H1 (cell line): ENCODE data around the gene GUCY1A2. TPM values are rescaled to one million over a fixed set of nuclear protein-coding genes. Genes with fewer than 3 reads are reported as not detected.

Source experiments
- CTCF ChIA-PET: fragments of 300-600 bp; sonication (Branson Sonifier 250); formaldehyde crosslinking; loops from one replicate; lab custom pipeline; 2021; ENCODE audit not compliant: partially characterized antibody; lab: Charles Lee
- POLR2A ChIA-PET: fragments of 300-600 bp; sonication (Branson Sonifier 250); formaldehyde crosslinking; loops from one replicate; lab custom pipeline; 2021; ENCODE audit warnings: inconsistent platforms; ENCODE audit not compliant: partially characterized antibody; lab: Charles Lee
- DNase-seq, 2 experiments: peaks; one replicate each; pipeline versions ENCODE4 v3.0.0 to v3.0.0-alpha.2; 2010 to 2022; ENCODE audit warnings: low spot score in 2 of 2, low read depth in 1 of 2, mixed read lengths in 1 of 2
- FAIRE-seq: peaks from 2 replicates; lab custom pipeline; 2011; peaks lifted over from hg19 to GRCh38; lab: Jason Lieb, UNC
- H2AFZ ChIP-seq: 2 replicates; pipeline ENCODE4 v1.8.1; 2012; ENCODE audit warnings: low read length, inconsistent platforms
- H2AK5ac ChIP-seq: 2 replicates; pipeline ENCODE4 v1.6.1; 2013; ENCODE audit warnings: low read depth, low read length
- H2BK120ac ChIP-seq: replicated peaks from 2 replicates; pipeline ENCODE3; 2013; ENCODE audit warnings: low read depth, low read length, inconsistent platforms
- H2BK12ac ChIP-seq: 2 replicates; pipeline ENCODE4 v1.6.1; 2013; ENCODE audit warnings: low read depth, low read length
- H2BK15ac ChIP-seq: 2 replicates; pipeline ENCODE4 v1.6.1; 2013; ENCODE audit warnings: low read length
- H2BK20ac ChIP-seq: 2 replicates; pipeline ENCODE4 v1.6.1; 2013; ENCODE audit warnings: low read length
- H2BK5ac ChIP-seq: 2 replicates; pipeline ENCODE4 v1.6.1; 2013; ENCODE audit warnings: low read depth, low read length
- H3K14ac ChIP-seq: 2 replicates; pipeline ENCODE4 v1.6.1; 2013; ENCODE audit warnings: inconsistent platforms; ENCODE audit not compliant: insufficient read length
- H3K18ac ChIP-seq: 2 replicates; pipeline ENCODE4 v1.6.1; 2013; ENCODE audit warnings: low read length; ENCODE audit errors: extremely low read depth
- H3K23ac ChIP-seq: 2 replicates; pipeline ENCODE4 v1.6.1; 2013; ENCODE audit warnings: inconsistent platforms; ENCODE audit not compliant: insufficient read length
- H3K23me2 ChIP-seq: 2 replicates; pipeline ENCODE4 v1.6.1; 2013; ENCODE audit warnings: low read depth, low read length
- H3K27ac ChIP-seq: 2 replicates; pipeline ENCODE4 v1.6.1; 2011; ENCODE audit warnings: low read depth, low read length, inconsistent platforms
- H3K27me3 ChIP-seq, 4 experiments: replicated peaks in 1 of 4; 1 replicate in 1 of 4; 2 replicates in 3 of 4; pipeline versions ENCODE4 v1.6.1 to v1.8.1; 2011 to 2013; ENCODE audit warnings: low read length in 3 of 4, mild to moderate bottlenecking in 3 of 4, inconsistent platforms in 2 of 4, mixed read lengths in 2 of 4, moderate library complexity in 1 of 4; ENCODE audit not compliant: control insufficient read depth in 3 of 4, insufficient read depth in 3 of 4; ENCODE audit errors: extremely low read depth in 1 of 4
- H3K36me3 ChIP-seq, 4 experiments: 2 replicates each; pipeline versions ENCODE4 v1.6.1 to v1.8.1; 2011 to 2013; ENCODE audit warnings: mild to moderate bottlenecking in 4 of 4, low read length in 3 of 4, moderate library complexity in 2 of 4, control low read depth in 1 of 4, inconsistent platforms in 1 of 4; ENCODE audit not compliant: insufficient read depth in 4 of 4, control insufficient read depth in 2 of 4
- H3K4ac ChIP-seq: replicated peaks from 2 replicates; pipeline ENCODE3; 2013; ENCODE audit warnings: low read length, low read depth, mixed read lengths, inconsistent platforms; ENCODE audit not compliant: insufficient read length
- H3K4me1 ChIP-seq, 4 experiments: replicated peaks in 1 of 4; 1 replicate in 1 of 4; 2 replicates in 3 of 4; pipeline versions ENCODE4 v1.6.1 to v1.8.1; 2011 to 2013; ENCODE audit warnings: low read length in 3 of 4, inconsistent platforms in 2 of 4, mixed read lengths in 1 of 4; ENCODE audit not compliant: insufficient read depth in 4 of 4, control insufficient read depth in 3 of 4
- H3K4me2 ChIP-seq, 2 experiments: 2 replicates each; pipeline versions ENCODE4 v1.6.1 to v1.8.1; 2011 to 2013; ENCODE audit warnings: low read depth in 2 of 2, low read length in 2 of 2, control low read depth in 1 of 2, inconsistent platforms in 1 of 2, mild to moderate bottlenecking in 1 of 2; ENCODE audit not compliant: insufficient read depth in 1 of 2
- H3K4me3 ChIP-seq, 4 experiments: fragments of 200-600, 300-600 bp in 1 of 4; sonication (generic), shearing (Covaris generic), sonication (Bioruptor Twin) in 1 of 4; 2 replicates each; pipeline versions ENCODE4 v1.5.1 to v1.8.1; 2011 to 2016; ENCODE audit warnings: low read length in 4 of 4, low read depth in 3 of 4, control low read depth in 2 of 4, inconsistent platforms in 2 of 4, mild to moderate bottlenecking in 2 of 4, mixed read lengths in 1 of 4, moderate library complexity in 1 of 4; ENCODE audit not compliant: insufficient read depth in 2 of 4; ENCODE audit errors: extremely low read depth in 1 of 4
- H3K56ac ChIP-seq: replicated peaks from 2 replicates; pipeline ENCODE3; 2013; ENCODE audit warnings: low read depth, mild to moderate bottlenecking, mixed read lengths, low read length, inconsistent platforms; ENCODE audit not compliant: insufficient read length
- H3K79me1 ChIP-seq: 2 replicates; pipeline ENCODE4 v1.6.1; 2013; ENCODE audit warnings: low read depth, low read length, control low read depth
- H3K79me2 ChIP-seq, 2 experiments: 2 replicates each; pipeline versions ENCODE4 v1.6.1 to v1.8.1; 2012 to 2013; ENCODE audit warnings: low read length in 2 of 2, mild to moderate bottlenecking in 2 of 2, inconsistent platforms in 1 of 2; ENCODE audit not compliant: insufficient read depth in 2 of 2, control insufficient read depth in 1 of 2
- H3K9ac ChIP-seq, 4 experiments: replicated peaks in 1 of 4; 1 replicate in 1 of 4; 2 replicates in 3 of 4; pipeline versions ENCODE4 v1.6.1 to v1.8.1; 2011 to 2013; ENCODE audit warnings: low read depth in 3 of 4, low read length in 3 of 4, control low read depth in 2 of 4, mild to moderate bottlenecking in 2 of 4, moderate library complexity in 2 of 4, inconsistent platforms in 1 of 4; ENCODE audit errors: extremely low read depth in 1 of 4
- H3K9me3 ChIP-seq, 2 experiments: 2 replicates each; pipeline versions ENCODE4 v1.6.1 to v1.8.1; 2012 to 2013; ENCODE audit warnings: mild to moderate bottlenecking in 2 of 2, moderate library complexity in 2 of 2, control low read depth in 1 of 2, inconsistent platforms in 1 of 2, low read depth in 1 of 2, low read length in 1 of 2, mixed read lengths in 1 of 2; ENCODE audit not compliant: insufficient read depth in 2 of 2
- H4K20me1 ChIP-seq, 2 experiments: replicated peaks in 1 of 2; 2 replicates each; pipeline versions ENCODE3 to v1.8.1; 2011 to 2013; ENCODE audit warnings: inconsistent platforms in 2 of 2, low read length in 2 of 2, mild to moderate bottlenecking in 1 of 2; ENCODE audit not compliant: insufficient read depth in 2 of 2, control insufficient read depth in 1 of 2
- H4K5ac ChIP-seq: 2 replicates; pipeline ENCODE4 v1.6.1; 2013; ENCODE audit warnings: low read length, low read depth, mixed read lengths, inconsistent platforms; ENCODE audit not compliant: insufficient read length
- H4K8ac ChIP-seq: 2 replicates; pipeline ENCODE4 v1.8.0; 2013; ENCODE audit warnings: mild to moderate bottlenecking, moderate library complexity, low read length, inconsistent platforms; ENCODE audit not compliant: insufficient read depth; ENCODE audit errors: extremely low read depth
- H4K91ac ChIP-seq: replicated peaks from 2 replicates; pipeline ENCODE3; 2013; ENCODE audit warnings: low read length, mixed read lengths, inconsistent platforms; ENCODE audit not compliant: insufficient read length
- JUN ChIP-seq: IDR thresholded peaks from 2 replicates; pipeline ENCODE4 v1.6.1; 2011; ENCODE audit warnings: low read depth, mild to moderate bottlenecking, improper control_type of control experiment, low read length
- KDM4A ChIP-seq: IDR thresholded peaks from one replicate; pipeline ENCODE4 v1.7.1; 2012; ENCODE audit warnings: low read depth, mild to moderate bottlenecking, moderate library complexity, low read length, inconsistent platforms; ENCODE audit not compliant: severe bottlenecking
- SIX5 ChIP-seq: IDR thresholded peaks from 2 replicates; pipeline ENCODE4 v1.6.1; 2011; ENCODE audit warnings: mild to moderate bottlenecking, low read depth, low read length
- SP1 ChIP-seq: IDR thresholded peaks from 2 replicates; pipeline ENCODE4 v1.6.1; 2011; ENCODE audit warnings: low read depth, low read length
- polyA plus RNA-seq, 7 experiments: library from polyadenylated mRNA; depleted of rRNA in 3 of 7; stranded (reverse) in 5 of 7; unstranded in 2 of 7; fragments of >200 nt in 5 of 7; fragments of 200-250 nt in 2 of 7; gene quantifications; 1 replicate in 5 of 7; 2 replicates in 1 of 7; 4 replicates in 1 of 7; pipeline versions ENCODE4 v1.2.1 to v1.2.3, GENCODE V29; 2011 to 2013; ENCODE audit warnings: missing spikeins in 2 of 7, mixed read lengths in 2 of 7
- total RNA-seq: library from RNA; stranded (reverse); fragmentation: NEBNext Ultra II Directional; extraction: Animal tissue kit (Norgen Biotek cat#: 25700); gene quantifications from 2 replicates; pipeline ENCODE4 v1.2.1, GENCODE V29; 2021

GUCY1A2 gene
- total and polyA plus RNA-seq, 2 of the 8 experiments (the other 6 are each of a cell fraction or from before 2014, with no cell fraction given) = 0.11 to 1.9 TPM

GRCh38 chr11:106848526-106848925, 169.8 kb downstream of the GUCY1A2 start:
- no peaks in the 10 kb centered on the region for H3K36me3 ChIP-seq
- no peak overlapping the region for H2AFZ ChIP-seq
- H3K4me3 ChIP-seq = no peak overlapping the region
- no peak overlapping the region for H3K4ac ChIP-seq
- no peaks in the 10 kb centered on the region; a peak in 1 of 7 replicates for H3K27me3 ChIP-seq
- no peaks in the 10 kb centered on the region for H4K20me1 ChIP-seq
- H2BK5ac ChIP-seq = no peak overlapping the region
- ChIA-PET POLR2A (no interaction called here), CTCF (interaction anchor here (0.8 to 1.1 kb wide), 3 partner anchors 10 to 190 kb away, joined by 3 read pairs; no protein-coding TSS in a partner anchor)
- H3K9ac ChIP-seq = no peak overlapping the region
- H3K23me2 ChIP-seq = no peaks in the 10 kb centered on the region; the same call in 1 of the 2 replicates
- H4K5ac ChIP-seq = no peak overlapping the region
- H2BK15ac ChIP-seq = no peak overlapping the region
- H3K79me1 ChIP-seq = no peaks in the 10 kb centered on the region
- H4K91ac ChIP-seq = no peak overlapping the region
- no peak overlapping the region for H2BK120ac ChIP-seq
- H2AK5ac ChIP-seq = no peak overlapping the region
- no peak overlapping the region for H3K4me2 ChIP-seq
- no peak overlapping the region for H3K18ac ChIP-seq
- no peak overlapping the region for H3K27ac ChIP-seq
- no peaks in the 10 kb centered on the region for H3K79me2 ChIP-seq
- no peak overlapping the region for H3K23ac ChIP-seq
- no peak for TF ChIP-seq SIX5
- no peak for TF ChIP-seq JUN
- no peak for TF ChIP-seq KDM4A
- TF ChIP-seq SP1 = no peak
- DNase-seq (no peak), FAIRE-seq (no peak)
- H3K4me1 ChIP-seq = no peaks in the 10 kb centered on the region
- H3K56ac ChIP-seq = no peak overlapping the region
- no peak overlapping the region for H2BK12ac ChIP-seq
- no peak overlapping the region for H4K8ac ChIP-seq
- no peak overlapping the region for H2BK20ac ChIP-seq
- no peak overlapping the region for H3K14ac ChIP-seq
- no peaks in the 10 kb centered on the region for H3K9me3 ChIP-seq
